Medulla oblongata (tissue), 1 donor: Measurements from ENCODE around the gene NBEA.
A peak's percentile ranks its signal among the peaks of the same experiment; 100 is the strongest.
"Not testable (repeated sequence)": the region's sequence is repeated elsewhere in the genome, so short reads cannot be mapped to it uniquely, and the experiment has no call there.

Experiments used
- DNase-seq: peaks from one replicate; pipeline ENCODE4 v3.0.0-alpha.2; 2015; ENCODE audit errors: extremely low spot score

NBEA gene

DNA sequence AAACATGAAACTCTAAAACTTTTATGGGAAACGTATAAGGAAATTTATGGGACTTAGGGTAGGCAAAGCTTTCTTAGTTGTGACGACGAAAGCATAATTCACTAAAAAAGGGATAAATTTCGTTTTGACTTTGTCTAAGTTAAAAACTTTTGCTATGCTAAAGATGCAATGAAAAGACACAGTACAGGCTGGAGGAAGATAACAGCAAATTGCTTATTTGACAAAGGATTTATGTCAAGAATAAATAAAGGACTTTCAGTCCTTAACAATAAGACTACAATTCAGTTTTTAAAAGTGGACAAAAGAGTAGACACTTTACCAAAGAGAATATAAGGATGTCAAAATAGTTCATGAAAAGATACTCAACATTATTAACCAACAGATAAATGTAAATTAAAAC is 150.2 kb downstream of the NBEA start:
- no peak for DNase-seq

GRCh38 chr13:35092751-35093150 is 150.7 kb downstream of the NBEA start:
- DNase-seq: no peak

- no peak for DNase-seq
These were observed 151.3 kb downstream of the NBEA start for GRCh38 chr13:35093356-35093755.

- DNase-seq: not testable (repeated sequence)
These were observed 164.7 kb downstream of the NBEA start for GRCh38 chr13:35106771-35107170.

DNA sequence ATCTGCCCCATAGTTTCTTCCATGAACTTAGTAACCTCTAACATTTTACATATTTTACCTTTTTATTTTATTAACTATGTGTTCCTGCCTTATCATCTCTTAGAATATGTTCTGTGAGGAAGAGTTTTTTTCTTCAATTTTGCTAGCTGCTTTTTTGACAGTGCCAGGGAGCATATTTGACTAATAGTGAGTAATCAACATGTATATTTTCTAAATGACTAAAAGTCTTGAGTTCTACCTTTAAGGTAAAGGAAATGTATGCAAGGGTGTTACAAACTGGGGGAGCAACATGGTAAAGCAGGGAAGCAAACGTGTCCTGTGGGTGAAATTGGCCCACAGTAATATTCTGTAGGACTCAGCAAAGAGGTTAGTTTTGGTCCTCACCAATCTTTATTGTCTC is 165.5 kb downstream of the NBEA start:
- no peak for DNase-seq

- not testable (repeated sequence) for DNase-seq
These were observed 171.5 kb downstream of the NBEA start for GRCh38 chr13:35113612-35114011.

DNA sequence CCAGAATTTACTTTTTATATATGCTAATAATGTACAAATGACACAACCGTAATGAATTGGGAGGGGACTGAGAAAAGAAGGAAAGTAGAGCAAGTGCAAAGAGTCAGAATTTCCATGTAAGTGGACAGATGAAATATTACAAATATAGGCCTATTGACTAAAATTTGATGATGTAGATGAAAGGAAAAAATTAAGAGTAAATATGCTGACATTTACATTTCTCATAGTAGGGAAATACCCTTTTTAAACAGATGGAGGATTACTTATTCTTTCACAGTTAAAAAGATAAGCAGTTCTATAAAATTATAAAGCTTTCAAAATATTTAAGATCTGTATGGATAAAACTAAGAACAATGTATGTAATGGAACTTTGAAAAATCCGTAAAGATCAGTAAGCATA is 185.4 kb downstream of the NBEA start:
- no peak for DNase-seq

DNA sequence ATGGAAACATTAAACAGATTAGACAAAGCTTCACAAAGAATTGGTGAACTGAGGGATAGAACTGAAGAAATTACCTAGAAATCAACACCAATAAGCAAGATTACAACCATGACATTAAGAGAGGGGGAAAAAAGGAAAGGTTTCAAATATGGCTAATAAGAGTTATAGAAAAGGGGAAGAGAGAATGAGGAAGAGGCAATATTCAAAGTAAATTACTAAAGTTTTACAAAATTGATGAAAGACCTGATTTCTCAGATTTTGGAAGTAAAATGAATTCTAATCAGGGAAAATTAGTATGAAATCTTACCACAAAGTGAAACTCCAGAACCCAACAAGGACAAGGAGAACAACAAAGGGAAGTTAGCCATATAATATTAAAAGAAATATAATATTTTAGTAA is 187.4 kb downstream of the NBEA start:
- no peak for DNase-seq

DNA sequence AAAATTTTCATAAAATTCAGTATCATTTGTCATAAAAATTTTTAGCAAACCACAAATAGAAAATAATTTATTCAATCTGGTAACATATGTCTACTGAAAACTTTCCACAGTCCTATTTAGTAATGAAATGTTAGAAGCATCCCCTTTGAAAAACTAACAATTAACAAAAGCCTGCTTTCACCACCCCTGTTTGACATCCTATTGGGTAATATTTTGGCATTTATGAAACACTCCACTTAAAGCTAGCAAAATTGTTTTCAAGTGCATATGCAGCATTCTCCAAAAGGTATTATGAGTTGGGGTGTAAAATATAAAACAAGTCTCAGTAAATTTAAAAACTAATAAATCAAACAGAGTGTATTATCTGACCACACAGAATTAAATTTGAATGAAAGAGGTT is 189.4 kb downstream of the NBEA start:
- no peak for DNase-seq

- no peak for DNase-seq
These were observed 194.5 kb downstream of the NBEA start for GRCh38 chr13:35136585-35136984.

DNA sequence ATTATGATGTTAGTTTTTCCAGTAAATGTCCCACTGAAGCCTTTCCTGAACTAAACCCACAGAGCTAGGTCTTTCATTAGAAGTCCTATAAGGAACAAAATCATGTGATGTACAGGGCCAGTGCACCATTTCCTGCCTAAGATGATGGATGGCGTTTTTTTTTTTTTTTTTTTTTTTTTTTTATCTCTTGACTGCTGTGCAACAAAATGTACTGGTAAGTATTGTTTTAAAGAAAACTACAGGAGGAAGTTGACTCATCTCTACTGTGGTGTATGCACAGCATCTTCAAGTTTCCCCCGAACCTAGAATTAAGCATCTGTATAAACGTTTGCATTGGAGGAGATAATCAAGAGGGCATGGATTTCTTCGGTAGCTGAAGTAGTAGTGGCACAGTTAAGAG is 197.5 kb downstream of the NBEA start:
- DNase-seq: no peak

DNA sequence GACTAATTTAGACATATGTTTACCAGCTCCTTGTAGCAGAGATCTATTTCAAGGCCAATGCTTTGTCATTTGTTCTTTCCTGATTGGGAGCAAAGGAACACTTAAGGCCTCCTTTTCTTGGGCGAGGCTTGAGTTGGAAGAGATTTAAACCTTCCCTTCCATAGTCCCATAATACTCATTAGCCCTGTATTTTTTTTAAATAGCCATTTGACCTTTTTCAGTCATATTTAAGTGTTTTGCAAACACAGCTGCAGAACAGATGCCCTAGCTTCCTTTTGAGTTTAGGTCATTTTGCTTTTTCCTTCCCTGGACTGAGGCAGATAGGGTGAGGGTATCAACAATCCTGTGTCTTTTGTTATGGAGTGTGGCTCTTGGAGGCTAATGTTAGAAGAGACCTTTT is 198.3 kb downstream of the NBEA start:
- no peak for DNase-seq

- DNase-seq: no peak
These were observed 198.8 kb downstream of the NBEA start for GRCh38 chr13:35140831-35141230.

DNA sequence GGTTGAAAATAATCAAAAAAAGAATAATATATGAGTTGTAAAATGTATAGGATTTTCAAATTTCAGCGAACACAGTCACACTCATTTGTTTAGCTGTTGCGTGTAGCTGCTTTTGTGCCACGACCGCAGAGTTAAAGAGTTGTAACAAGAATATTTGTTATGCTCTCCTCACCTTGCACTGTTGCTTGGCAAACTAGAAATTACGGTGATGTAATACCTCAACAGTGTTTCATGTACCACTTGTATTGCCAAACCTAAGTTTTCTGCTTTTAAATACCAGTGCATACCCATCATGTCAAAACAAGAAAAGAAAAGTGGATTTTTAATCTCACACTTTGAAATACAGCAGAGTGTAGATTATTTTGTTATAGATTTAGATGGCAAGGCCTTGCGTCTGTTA is 201.1 kb downstream of the NBEA start:
- DNase-seq: no peak

- DNase-seq: peak; percentile 58
These were observed 202.3 kb downstream of the NBEA start for GRCh38 chr13:35144166-35144890.

- no peak for DNase-seq
These were observed 204.6 kb downstream of the NBEA start for GRCh38 chr13:35146686-35147085.

DNA sequence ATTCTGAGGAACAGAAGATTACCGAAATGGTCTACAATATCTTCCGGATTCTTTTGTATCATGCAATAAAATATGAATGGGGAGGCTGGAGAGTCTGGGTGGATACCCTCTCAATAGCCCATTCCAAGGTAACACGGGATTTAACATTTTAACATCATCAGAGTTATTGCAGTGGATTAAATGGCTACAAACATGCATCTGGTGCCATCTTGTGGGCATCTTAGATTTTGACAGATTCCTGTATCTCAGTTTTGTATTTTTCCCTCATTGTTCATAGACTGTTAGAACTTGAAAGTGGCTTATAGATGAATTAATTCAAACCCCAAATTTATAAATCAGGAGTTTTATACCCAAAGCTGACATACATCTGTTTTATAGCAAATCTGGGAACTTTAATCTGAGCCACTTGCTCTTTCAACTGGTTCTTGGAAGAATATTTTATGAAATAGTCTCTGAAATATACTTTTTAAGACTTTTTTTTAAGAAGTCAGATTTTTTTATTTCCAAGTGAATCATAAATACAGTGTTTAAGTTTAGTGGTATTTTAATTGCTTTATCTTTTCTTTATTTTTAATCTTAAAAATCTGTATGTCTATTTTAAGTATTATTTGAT is 215.2 kb downstream of the NBEA start:
- DNase-seq: peak; percentile 81

DNA sequence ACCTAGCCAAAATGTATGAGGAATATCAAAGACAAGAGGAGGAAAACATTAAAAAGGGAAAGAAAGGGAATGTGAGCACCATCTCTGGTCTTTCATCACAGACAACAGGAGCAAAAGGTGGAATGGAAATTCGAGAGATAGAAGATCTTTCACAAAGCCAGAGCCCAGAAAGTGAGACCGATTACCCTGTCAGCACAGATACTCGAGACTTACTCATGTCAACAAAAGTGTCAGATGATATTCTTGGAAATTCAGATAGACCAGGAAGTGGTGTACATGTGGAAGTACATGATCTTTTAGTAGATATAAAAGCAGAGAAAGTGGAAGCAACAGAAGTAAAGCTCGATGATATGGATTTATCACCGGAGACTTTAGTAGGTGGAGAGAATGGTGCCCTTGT is 217.0 kb downstream of the NBEA start:
- DNase-seq: no peak

GRCh38 chr13:35160896-35161295 is 218.8 kb downstream of the NBEA start:
- no peak for DNase-seq

GRCh38 chr13:35162420-35162819 is 220.3 kb downstream of the NBEA start:
- no peak for DNase-seq

DNA sequence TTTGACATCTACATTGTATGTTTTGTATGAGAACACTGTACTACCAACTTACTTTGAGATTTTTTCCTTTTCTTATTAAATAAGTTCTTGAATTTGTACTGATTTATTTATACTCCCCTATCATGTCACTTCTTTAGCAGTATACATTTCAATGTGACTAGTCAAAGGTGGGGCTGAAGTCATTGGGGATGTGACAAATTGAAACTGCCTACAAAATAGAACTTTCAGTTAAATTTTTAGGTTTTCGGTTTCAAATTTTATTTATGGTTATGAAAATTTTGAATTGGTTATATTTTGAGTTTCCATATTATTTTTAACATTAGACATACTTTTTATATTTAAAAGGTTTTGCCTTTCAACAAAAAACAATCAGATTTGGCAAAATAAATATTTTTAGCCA is 221.6 kb downstream of the NBEA start:
- DNase-seq: no peak

DNA sequence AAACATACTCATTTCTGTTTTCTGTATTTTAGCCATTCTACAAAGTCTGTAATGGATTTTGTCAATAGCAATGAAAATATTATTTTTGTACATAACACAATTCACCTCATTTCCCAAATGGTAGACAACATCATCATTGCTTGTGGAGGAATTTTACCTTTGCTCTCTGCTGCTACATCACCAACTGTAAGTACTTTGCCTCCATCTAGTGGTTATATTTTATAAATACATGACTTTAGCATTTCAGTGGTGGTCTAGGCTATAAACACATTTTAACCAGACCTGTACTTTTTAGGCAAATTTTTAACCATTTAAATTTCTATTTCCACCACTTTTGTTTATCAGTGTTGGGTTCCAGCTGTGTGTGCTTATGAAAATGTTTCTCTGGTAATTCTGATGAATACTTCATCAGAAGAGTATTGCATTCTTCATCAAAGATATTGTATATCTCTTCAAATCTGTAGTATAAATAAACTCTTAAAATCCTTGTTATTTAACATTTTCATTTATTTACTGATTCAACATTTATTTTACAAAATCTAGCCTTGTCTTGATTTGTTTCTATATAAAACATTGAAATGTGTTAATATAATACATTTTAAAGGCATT is 222.4 kb downstream of the NBEA start:
- DNase-seq: peak; percentile 57

- no peak for DNase-seq
These were observed 223.1 kb downstream of the NBEA start for GRCh38 chr13:35165205-35165604.
